DMS 273 (cell line): Measurements from ENCODE around the gene RMC1.
"Not testable (repeated sequence)": the region's sequence is repeated elsewhere in the genome, so short reads cannot be mapped to it uniquely, and the experiment has no call there.

Experiments used
- DNase-seq: peaks from one replicate; lab custom pipeline; 2025; ENCODE audit not compliant: unreplicated experiment; lab: John Stamatoyannopoulos, UW

The RMC1 gene

GRCh38 chr18:23503038-23503962 lies at the start of gene RMC1:
Gene RMC1, plus strand, starts transcription at chr18:23503511. Its CDS starts 108 bp downstream, at chr18:23503619.
- DNase-seq: peak; percentile 97

GRCh38 chr18:23453680-23454058 lies 49.6 kb upstream of the RMC1 start:
- DNase-seq: peak; percentile 75

- no peak for DNase-seq
Observed at GRCh38 chr18:23456835-23457234, 46.5 kb upstream of the RMC1 start.

- DNase-seq: peak; percentile 74
Observed at GRCh38 chr18:23458830-23459529, 44.3 kb upstream of the RMC1 start.

GRCh38 chr18:23459530-23459921 lies 43.8 kb upstream of the RMC1 start:
- no peak for DNase-seq

GRCh38 chr18:23460285-23461273 lies 42.7 kb upstream of the RMC1 start:
- DNase-seq: no peak

- no peak for DNase-seq
Observed at GRCh38 chr18:23462876-23463275, 40.4 kb upstream of the RMC1 start.

- DNase-seq: no peak
Observed at GRCh38 chr18:23468753-23469459, 34.4 kb upstream of the RMC1 start.

GRCh38 chr18:23470620-23471387 lies 32.5 kb upstream of the RMC1 start:
- DNase-seq: no peak

- DNase-seq: no peak
Observed at GRCh38 chr18:23471486-23471885, 31.8 kb upstream of the RMC1 start.

- no peak for DNase-seq
Observed at GRCh38 chr18:23479829-23480505, 23.3 kb upstream of the RMC1 start.

GRCh38 chr18:23484561-23485182 lies 18.6 kb upstream of the RMC1 start:
- peak; percentile 97 for DNase-seq

- peak; percentile 39 for DNase-seq
Observed at GRCh38 chr18:23485386-23485785, 17.9 kb upstream of the RMC1 start.

- peak; percentile 65 for DNase-seq
Observed at GRCh38 chr18:23487738-23488570, 15.4 kb upstream of the RMC1 start.

GRCh38 chr18:23489586-23489985 lies 13.7 kb upstream of the RMC1 start:
- DNase-seq: not testable (repeated sequence)

GRCh38 chr18:23493654-23494053 lies 9.7 kb upstream of the RMC1 start:
- peak; percentile 29 for DNase-seq

- DNase-seq: no peak
Observed at GRCh38 chr18:23494992-23495391, 8.3 kb upstream of the RMC1 start.
